Measurements from ENCODE around the gene KSR2.

KSR2 gene

GRCh38 chr12:117421068-117421752 is 547.6 kb downstream of the KSR2 start:
- DNase-seq (ENCODE audit: low spot score), result no peak
- no peak for FAIRE-seq

GRCh38 chr12:117417004-117417403 is 551.8 kb downstream of the KSR2 start:
- DNase-seq (ENCODE audit: low spot score) (no peak), FAIRE-seq (no peak)

GRCh38 chr12:117412465-117413188 is 556.2 kb downstream of the KSR2 start:
- DNase-seq (ENCODE audit: low spot score), result no peak
- FAIRE-seq, result no peak

- DNase-seq (ENCODE audit: low spot score), result no peak
- no peak for FAIRE-seq
Measured at GRCh38 chr12:117409286-117409685, 559.5 kb downstream of the KSR2 start.

GRCh38 chr12:117408161-117408791 is 560.5 kb downstream of the KSR2 start:
- DNase-seq (ENCODE audit: low spot score), result no peak
- no peak for FAIRE-seq

- FAIRE-seq (no peak), DNase-seq (ENCODE audit: low spot score) (no peak)
Measured at GRCh38 chr12:117404940-117405339, 563.9 kb downstream of the KSR2 start.

- DNase-seq (ENCODE audit: low spot score), result no peak
- no peak for FAIRE-seq
Measured at GRCh38 chr12:117404203-117404853, 564.5 kb downstream of the KSR2 start.

- DNase-seq (ENCODE audit: low spot score), result no peak
- no peak for FAIRE-seq
Measured at GRCh38 chr12:117403586-117404139, 565.1 kb downstream of the KSR2 start.
